GM12872 (cell line): ENCODE measurements around the gene NHEJ1.

Experiments used
- TF ChIP-seq, protein P1 (sequence below): IDR thresholded peaks from 3 replicates; pipeline ENCODE4 v1.5.1; 2011; ENCODE audit warnings: low read depth, mild to moderate bottlenecking, low read length, moderate library complexity; ENCODE audit not compliant: insufficient read depth

NHEJ1 gene

DNA sequence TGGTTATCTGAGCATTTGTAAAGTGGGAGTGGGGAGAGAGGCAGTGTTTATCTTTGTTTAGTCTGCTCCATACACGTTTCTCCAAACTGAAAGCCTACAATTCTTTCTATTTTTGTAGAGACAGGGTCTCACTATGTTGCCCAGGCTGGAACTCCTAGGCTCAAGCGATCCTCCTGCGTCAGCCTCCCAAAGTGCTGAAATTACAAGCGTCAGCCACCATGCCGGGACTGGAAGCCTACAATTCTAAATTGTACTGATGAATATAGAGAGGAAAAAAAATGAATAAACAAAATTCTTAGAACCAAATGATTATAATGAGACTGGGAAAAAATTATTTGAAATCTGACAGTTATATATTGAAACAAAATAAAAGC, 44.5 kb upstream of the NHEJ1 start:
- TF ChIP-seq, protein P1, sequence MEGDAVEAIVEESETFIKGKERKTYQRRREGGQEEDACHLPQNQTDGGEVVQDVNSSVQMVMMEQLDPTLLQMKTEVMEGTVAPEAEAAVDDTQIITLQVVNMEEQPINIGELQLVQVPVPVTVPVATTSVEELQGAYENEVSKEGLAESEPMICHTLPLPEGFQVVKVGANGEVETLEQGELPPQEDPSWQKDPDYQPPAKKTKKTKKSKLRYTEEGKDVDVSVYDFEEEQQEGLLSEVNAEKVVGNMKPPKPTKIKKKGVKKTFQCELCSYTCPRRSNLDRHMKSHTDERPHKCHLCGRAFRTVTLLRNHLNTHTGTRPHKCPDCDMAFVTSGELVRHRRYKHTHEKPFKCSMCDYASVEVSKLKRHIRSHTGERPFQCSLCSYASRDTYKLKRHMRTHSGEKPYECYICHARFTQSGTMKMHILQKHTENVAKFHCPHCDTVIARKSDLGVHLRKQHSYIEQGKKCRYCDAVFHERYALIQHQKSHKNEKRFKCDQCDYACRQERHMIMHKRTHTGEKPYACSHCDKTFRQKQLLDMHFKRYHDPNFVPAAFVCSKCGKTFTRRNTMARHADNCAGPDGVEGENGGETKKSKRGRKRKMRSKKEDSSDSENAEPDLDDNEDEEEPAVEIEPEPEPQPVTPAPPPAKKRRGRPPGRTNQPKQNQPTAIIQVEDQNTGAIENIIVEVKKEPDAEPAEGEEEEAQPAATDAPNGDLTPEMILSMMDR = no peak

DNA sequence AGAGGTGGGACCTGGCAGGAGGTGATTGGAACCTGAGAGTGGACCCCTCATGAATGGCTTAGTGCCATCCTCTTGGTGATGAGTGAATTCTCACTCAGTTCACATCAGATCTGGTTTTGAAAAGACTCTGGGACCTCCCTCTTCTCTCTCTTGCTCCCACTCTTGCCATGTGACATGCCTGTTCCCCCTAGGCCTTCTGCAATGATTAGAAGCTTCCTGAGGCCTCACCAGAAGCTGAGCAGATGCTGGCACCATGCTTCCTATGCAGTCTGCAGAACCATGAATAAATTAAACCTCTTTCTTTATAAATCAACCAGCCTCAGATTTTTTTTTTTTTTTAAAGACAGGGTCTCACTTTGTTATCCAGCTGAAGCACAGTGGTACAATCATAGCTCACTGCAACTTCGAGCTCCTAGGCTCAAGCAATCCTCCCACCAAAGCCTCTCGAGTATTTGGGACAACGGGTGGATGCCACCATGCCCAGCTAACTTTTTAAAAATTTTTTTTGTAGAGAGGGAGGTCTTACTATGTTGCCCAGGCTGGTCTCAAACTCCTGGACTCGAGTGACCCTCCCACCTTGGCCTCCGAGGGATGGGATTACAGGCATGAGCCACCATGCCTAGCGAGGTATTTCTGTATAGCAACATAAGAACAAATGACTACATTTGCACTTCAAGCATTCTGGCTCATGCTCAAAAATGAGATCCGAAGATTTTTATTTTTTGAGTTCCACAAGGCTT, 44.0 kb upstream of the NHEJ1 start:
- TF ChIP-seq, protein P1 = no peak

DNA sequence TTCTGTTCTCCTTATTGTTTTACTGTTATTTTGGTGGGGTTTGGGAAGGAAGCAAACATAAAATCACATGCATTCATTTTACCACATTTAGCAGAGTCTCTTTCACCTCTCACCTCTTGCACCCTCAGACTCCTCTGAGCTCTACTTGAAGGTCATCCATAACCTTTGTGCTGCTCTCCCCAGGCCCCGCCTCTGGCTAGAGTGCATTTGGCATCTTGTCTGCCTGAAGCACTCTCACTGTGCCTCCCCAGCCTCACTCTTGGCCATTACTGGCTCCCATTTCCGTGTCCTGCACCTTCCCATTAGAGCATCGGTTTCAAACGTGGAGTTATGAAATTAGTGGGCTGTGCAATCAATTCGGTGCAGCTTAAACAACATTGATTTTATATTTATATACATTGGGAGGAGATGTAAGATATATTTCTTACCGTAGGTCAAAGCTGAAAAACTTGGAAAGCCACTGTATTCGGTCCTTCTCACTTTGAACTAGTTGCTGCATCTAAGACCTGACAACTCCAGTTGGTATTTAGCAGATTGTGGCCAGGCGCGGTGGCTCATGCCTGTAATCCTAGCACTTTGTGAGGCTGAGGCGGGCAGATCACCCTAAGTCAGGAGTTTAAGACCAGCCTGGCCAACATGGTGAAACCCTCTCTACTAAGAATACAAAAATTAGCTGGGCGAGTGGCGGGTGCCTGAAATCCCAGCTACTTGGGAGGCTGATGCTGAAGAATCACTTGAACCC, 39.0 kb upstream of the NHEJ1 start:
- TF ChIP-seq, protein P1 = no peak

DNA sequence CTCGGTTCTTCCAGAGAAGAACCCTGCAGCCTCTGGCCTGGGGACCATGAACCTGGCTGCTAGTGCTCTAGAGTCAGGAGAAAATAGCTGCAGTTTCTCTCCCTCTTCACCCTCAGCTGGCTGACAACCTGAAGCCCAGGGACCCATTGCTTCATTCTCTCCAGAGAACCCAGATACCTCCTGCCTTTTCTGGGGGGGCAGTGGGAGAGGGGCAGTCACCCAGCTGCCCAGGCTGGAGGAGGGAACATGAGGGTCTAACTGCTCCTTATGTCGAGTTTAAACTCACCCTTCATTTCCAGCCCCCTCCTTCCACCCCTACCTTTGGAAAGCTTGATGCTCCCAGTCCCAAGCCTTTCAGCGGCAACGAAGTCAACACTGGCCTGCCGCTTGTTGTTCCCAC, 38.4 kb upstream of the NHEJ1 start:
- TF ChIP-seq, protein P1 = no peak

DNA sequence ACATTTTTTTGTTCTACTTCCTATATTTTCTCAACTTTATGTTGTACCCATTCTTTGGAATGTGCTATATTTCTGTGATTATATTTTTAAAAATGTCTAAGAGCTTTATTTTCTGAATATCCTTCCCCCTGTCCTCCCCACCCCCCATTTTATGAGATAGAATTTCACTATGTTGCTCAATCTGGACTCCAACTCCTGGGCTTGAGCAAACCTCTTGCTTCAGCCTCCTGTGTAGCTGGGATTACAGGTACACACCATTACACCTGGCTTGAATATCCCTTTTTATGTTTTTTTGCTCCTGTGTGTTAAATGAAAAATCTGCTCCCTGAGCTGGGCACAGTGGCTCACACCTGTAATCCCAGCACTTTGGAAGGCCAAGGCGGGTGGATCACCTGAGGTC, 36.8 kb upstream of the NHEJ1 start:
- TF ChIP-seq, protein P1 = no peak

DNA sequence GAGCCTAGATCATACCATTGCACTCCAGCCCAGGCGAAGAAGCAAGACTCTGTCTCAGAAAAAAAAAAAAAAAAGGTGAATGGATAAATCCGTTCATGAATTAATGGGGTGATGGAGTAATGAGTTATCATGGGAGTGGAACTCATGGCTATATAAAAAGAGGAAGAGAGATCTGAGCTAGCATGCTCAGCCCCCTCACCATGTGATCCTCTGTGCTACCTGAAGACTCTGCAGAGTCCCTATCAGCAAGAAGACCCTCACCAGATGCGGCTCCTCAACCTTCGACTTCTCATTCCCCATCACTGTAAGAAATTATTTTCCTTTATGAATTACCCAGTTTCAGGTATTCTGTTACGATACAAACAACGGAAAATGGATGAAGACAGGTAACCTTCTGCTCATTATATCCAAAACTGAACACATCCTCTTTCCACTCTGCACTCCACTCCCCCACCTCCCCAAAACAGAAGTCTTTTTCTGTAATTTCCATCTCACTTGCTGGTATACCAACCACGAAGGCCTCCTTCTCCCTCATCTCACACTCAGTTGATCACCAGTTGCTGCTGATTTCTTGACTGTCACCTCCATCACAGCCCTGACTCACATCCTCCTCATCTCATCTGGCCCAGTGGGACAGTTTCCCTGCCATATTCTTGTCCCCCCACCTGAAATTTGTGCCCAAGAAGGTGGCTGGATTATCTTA, 26.3 kb upstream of the NHEJ1 start:
- TF ChIP-seq, protein P1 = no peak

DNA sequence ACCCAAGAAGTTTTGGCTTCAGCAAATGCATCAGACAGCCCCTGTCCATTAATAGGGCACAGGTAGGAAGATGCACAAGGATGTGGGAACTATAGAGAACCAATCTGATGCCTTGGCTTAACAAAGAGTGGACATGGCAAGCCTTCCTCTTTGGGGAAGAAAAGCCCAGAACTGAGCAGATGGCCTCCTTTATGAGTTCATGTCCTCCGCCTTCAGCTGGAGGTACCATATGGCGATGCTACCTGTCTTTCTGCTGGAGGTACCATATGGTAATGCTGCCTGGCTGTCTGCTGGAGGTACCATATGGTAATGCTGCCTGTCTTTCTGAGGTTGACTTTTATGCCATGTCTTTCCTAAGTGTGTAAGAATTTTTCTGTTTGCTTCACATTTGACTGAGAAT, 23.5 kb upstream of the NHEJ1 start:
- TF ChIP-seq, protein P1 = no peak
